ENCODE results near the gene SMAD5. TPM values are rescaled to one million over a fixed set of nuclear protein-coding genes. Genes with fewer than 3 reads are reported as not detected.

Gene SMAD5
- total RNA-seq, 2 donors from 2014 or later, result 97.8 to 105 TPM

DNA sequence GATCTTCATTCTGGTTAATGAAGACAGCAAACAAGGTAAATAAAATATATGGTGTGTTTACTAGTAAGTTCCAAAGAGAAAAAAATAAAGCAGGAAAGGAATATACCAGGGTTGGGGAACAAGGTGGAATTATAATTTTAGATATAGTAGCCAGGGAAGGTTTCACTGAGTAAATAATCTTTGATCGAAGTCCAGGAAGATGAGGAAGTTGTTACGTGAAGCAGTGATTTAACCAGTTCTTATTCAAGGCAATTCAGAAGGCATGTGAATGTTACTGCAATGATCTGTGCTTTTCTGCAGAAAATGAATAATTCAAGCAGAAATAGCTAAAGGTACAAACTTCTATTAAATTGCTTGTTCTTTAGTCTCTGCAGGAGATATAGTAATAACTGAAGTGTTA lies 54.2 kb downstream of the SMAD5 start:
- TF ChIP-seq, protein P1, sequence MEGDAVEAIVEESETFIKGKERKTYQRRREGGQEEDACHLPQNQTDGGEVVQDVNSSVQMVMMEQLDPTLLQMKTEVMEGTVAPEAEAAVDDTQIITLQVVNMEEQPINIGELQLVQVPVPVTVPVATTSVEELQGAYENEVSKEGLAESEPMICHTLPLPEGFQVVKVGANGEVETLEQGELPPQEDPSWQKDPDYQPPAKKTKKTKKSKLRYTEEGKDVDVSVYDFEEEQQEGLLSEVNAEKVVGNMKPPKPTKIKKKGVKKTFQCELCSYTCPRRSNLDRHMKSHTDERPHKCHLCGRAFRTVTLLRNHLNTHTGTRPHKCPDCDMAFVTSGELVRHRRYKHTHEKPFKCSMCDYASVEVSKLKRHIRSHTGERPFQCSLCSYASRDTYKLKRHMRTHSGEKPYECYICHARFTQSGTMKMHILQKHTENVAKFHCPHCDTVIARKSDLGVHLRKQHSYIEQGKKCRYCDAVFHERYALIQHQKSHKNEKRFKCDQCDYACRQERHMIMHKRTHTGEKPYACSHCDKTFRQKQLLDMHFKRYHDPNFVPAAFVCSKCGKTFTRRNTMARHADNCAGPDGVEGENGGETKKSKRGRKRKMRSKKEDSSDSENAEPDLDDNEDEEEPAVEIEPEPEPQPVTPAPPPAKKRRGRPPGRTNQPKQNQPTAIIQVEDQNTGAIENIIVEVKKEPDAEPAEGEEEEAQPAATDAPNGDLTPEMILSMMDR (conservative IDR thresholded peaks at IDR 0.05), result no peak
- Histone ChIP-seq H3K36me3 (ENCODE audit: control insufficient read depth, insufficient read depth, low read length) (peaks cover 40% of the 10 kb centered on the region), H3K4me3 (ENCODE audit: low read length) (no peak overlapping the region), H3K4me1 (ENCODE audit: control insufficient read depth, insufficient read depth, low read length) (no peaks in the 10 kb centered on the region), H3K27me3 (ENCODE audit: control insufficient read depth, insufficient read depth, low read length, poor library complexity, severe bottlenecking) (peaks cover 24% of the 10 kb centered on the region), H3K9me3 (ENCODE audit: control insufficient read depth, low read length) (no peaks in the 10 kb centered on the region), H3K27ac (ENCODE audit: low read depth, low read length) (no peak overlapping the region), H3K9ac (ENCODE audit: extremely low read depth, low read length, poor library complexity, severe bottlenecking) (no peak overlapping the region)
- peaks cover 34% of the 10 kb centered on the region for H3K36me3 Mint-ChIP-seq (ENCODE audit: low read depth)
- WGBS, 2 experiments (ENCODE audit: insufficient coverage in 1 of 2, insufficient read length in 1 of 2), result 92 to 98% methylated on average over 2 of the region's 2 CpGs
- no peak overlapping the region for H3K27ac Mint-ChIP-seq
- H3K4me3 Mint-ChIP-seq, result no peak overlapping the region
- no peak for DNase-seq
- H3K9me3 Mint-ChIP-seq, result no peaks in the 10 kb centered on the region
- H3K4me1 Mint-ChIP-seq, result peaks cover 9% of the 10 kb centered on the region
- peaks cover 32% of the 10 kb centered on the region for H3K27me3 Mint-ChIP-seq (ENCODE audit: insufficient read depth)

DNA sequence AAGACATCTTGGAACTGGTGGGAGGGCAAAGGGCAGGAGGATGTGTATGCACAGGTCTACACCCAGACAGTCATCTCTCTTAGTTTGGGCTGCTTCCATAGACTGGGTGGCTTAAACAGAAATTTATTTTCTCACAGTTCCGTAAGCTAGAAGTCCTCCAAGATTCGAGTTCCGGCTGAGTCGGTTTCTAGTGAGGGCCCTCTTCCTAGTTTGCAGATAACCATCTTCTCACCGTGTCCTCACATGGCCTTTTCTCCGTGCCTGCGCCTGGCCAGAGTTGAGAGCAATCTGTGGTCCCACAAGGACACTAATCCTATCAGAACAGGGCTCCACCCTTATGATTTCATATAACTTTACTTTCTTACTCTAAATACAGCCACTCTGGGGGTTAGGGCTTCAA lies 56.2 kb downstream of the SMAD5 start:
- peaks cover 15% of the 10 kb centered on the region for H3K4me1 Mint-ChIP-seq
- Histone ChIP-seq H3K4me3 (ENCODE audit: low read length) (no peak overlapping the region), H3K9me3 (ENCODE audit: control insufficient read depth, low read length) (no peaks in the 10 kb centered on the region), H3K27me3 (ENCODE audit: control insufficient read depth, insufficient read depth, low read length, poor library complexity, severe bottlenecking) (peaks cover 44% of the 10 kb centered on the region), H3K9ac (ENCODE audit: extremely low read depth, low read length, poor library complexity, severe bottlenecking) (no peak overlapping the region), H3K27ac (ENCODE audit: low read depth, low read length) (no peak overlapping the region), H3K36me3 (ENCODE audit: control insufficient read depth, insufficient read depth, low read length) (peaks cover 29% of the 10 kb centered on the region), H3K4me1 (ENCODE audit: control insufficient read depth, insufficient read depth, low read length) (no peaks in the 10 kb centered on the region)
- H3K27ac Mint-ChIP-seq, result no peak overlapping the region
- no peak overlapping the region for H3K4me3 Mint-ChIP-seq
- H3K27me3 Mint-ChIP-seq (ENCODE audit: insufficient read depth), result peaks cover 46% of the 10 kb centered on the region
- WGBS, 2 experiments (ENCODE audit: insufficient coverage in 1 of 2, insufficient read length in 1 of 2), result 93 to 99% methylated on average over 7 of the region's 7 CpGs
- peaks cover 21% of the 10 kb centered on the region for H3K36me3 Mint-ChIP-seq (ENCODE audit: low read depth)
- DNase-seq, result no peak
- no peaks in the 10 kb centered on the region for H3K9me3 Mint-ChIP-seq
- TF ChIP-seq, protein P1 (conservative IDR thresholded peaks at IDR 0.05), result no peak

DNA sequence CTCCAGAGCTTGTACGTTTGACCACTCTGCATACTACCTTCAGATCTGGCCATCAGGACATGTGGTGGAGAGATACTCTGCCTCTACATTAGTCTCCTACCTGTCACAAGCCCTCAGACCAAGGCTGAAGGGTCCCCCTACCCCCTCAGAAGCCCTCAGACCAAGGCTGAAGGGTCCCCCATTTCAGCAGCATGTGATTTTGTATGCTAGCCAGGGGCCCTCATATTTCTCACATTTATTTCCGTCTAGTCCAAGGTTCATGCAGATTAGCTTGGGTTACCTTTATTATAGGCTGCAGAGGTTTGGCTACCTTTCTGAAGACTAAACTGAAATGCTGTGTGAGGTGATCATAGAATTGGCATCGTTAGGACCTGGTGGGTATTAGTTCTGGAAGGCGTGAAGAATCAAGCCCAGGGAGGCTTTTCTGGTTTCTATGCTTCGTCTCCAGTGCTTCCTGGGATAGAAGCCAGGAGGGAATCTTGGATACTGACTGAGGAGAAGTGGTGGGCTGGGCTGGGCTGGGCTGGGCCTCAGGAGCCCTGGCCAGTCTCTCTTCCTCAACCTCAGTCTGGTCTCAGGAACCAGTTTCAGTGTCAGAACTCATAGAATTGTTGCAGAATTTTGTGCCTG lies 57.6 kb downstream of the SMAD5 start:
- no peak overlapping the region for H3K4me3 Mint-ChIP-seq
- Histone ChIP-seq H3K27ac (ENCODE audit: low read depth, low read length) (no peak overlapping the region), H3K27me3 (ENCODE audit: control insufficient read depth, insufficient read depth, low read length, poor library complexity, severe bottlenecking) (peaks cover 57% of the 10 kb centered on the region), H3K4me3 (ENCODE audit: low read length) (no peak overlapping the region), H3K4me1 (ENCODE audit: control insufficient read depth, insufficient read depth, low read length) (no peaks in the 10 kb centered on the region), H3K9ac (ENCODE audit: extremely low read depth, low read length, poor library complexity, severe bottlenecking) (no peak overlapping the region), H3K36me3 (ENCODE audit: control insufficient read depth, insufficient read depth, low read length) (peaks cover 29% of the 10 kb centered on the region), H3K9me3 (ENCODE audit: control insufficient read depth, low read length) (no peaks in the 10 kb centered on the region)
- H3K9me3 Mint-ChIP-seq, result no peaks in the 10 kb centered on the region
- TF ChIP-seq, protein P1 (conservative IDR thresholded peaks at IDR 0.05), result no peak
- 90 to 93% methylated on average over 3 to 5 of the region's 5 CpGs for WGBS, 2 experiments (ENCODE audit: insufficient coverage in 1 of 2, insufficient read length in 1 of 2)
- peaks cover 60% of the 10 kb centered on the region for H3K27me3 Mint-ChIP-seq (ENCODE audit: insufficient read depth)
- H3K36me3 Mint-ChIP-seq (ENCODE audit: low read depth), result peaks cover 21% of the 10 kb centered on the region
- no peak overlapping the region for H3K27ac Mint-ChIP-seq
- H3K4me1 Mint-ChIP-seq, result peaks cover 15% of the 10 kb centered on the region
- DNase-seq, result peak; percentile 41

Measured in endodermal cell (in vitro differentiated cells).